Neural cell (in vitro differentiated cells): ENCODE results near the gene PPP2R5A.
"Not testable (repeated sequence)": the region's sequence is repeated elsewhere in the genome, so short reads cannot be mapped to it uniquely, and the experiment has no call there.

ENCODE experiments used
- EP300 ChIP-seq: fragments of 450-650 bp; conservative IDR thresholded peaks from 2 replicates; pipeline ENCODE4 v1.6.1; 2014; ENCODE audit warnings: antibody characterized with exemption, mild to moderate bottlenecking, moderate library complexity; ENCODE audit not compliant: poor library complexity, severe bottlenecking
- EZH2 ChIP-seq: fragments of 200-600, 300-800 bp; shearing (Covaris generic), sonication (generic); IDR thresholded peaks from 2 replicates; pipeline ENCODE4 v1.6.1; 2014; ENCODE audit warnings: antibody characterized with exemption, low read length, borderline replicate concordance, mild to moderate bottlenecking; ENCODE audit not compliant: insufficient read depth, poor library complexity, severe bottlenecking
- MXI1 ChIP-seq: fragments of 450-650 bp; conservative IDR thresholded peaks from 2 replicates; pipeline ENCODE4 v1.6.1; 2014; ENCODE audit warnings: antibody characterized with exemption, mild to moderate bottlenecking; ENCODE audit not compliant: poor library complexity, severe bottlenecking
- POLR2AphosphoS5 ChIP-seq: IDR thresholded peaks from 2 replicates; pipeline ENCODE4 v1.6.1; 2012
- RAD21 ChIP-seq: fragments of 450-650 bp; conservative IDR thresholded peaks from 2 replicates; pipeline ENCODE4 v1.6.1; 2014; ENCODE audit warnings: antibody characterized with exemption, mild to moderate bottlenecking, moderate library complexity
- SMC3 ChIP-seq: fragments of 450-650 bp; conservative IDR thresholded peaks from 2 replicates; pipeline ENCODE4 v1.6.1; 2014; ENCODE audit warnings: antibody characterized with exemption, mild to moderate bottlenecking, moderate library complexity; ENCODE audit not compliant: poor library complexity
- TAF1 ChIP-seq: IDR thresholded peaks from 2 replicates; pipeline ENCODE4 v1.6.1; 2012; ENCODE audit warnings: low read depth
- TF ChIP-seq, protein P1 (sequence below): fragments of 450-650 bp; IDR thresholded peaks from 2 replicates; pipeline ENCODE4 v1.5.1; 2014; ENCODE audit warnings: antibody characterized with exemption, mild to moderate bottlenecking, moderate library complexity; ENCODE audit not compliant: poor library complexity, severe bottlenecking
- TF ChIP-seq, protein P2 (sequence below): IDR thresholded peaks from 2 replicates; pipeline ENCODE4 v1.6.1; 2012; ENCODE audit warnings: borderline replicate concordance

DNA sequence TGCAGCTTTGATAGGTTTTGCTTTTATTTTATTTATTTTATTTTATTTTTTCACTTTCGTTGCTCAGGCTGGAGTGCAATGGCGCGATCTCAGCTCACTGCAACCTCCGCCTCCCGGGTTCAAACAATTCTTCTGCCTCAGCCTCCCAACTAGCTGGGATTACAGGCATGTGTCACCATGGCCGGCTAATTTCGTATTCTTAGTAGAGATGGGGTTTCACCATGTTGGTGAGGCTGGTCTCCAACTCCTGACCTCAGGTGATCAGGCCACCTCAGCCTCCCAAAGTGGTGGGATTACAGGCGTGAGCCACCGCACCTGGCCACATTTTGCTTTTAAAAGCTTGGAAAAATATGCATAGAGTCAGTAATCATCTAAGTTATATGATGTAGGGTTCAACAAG, 2.8 kb downstream of the PPP2R5A start:
- TF ChIP-seq, protein P1, sequence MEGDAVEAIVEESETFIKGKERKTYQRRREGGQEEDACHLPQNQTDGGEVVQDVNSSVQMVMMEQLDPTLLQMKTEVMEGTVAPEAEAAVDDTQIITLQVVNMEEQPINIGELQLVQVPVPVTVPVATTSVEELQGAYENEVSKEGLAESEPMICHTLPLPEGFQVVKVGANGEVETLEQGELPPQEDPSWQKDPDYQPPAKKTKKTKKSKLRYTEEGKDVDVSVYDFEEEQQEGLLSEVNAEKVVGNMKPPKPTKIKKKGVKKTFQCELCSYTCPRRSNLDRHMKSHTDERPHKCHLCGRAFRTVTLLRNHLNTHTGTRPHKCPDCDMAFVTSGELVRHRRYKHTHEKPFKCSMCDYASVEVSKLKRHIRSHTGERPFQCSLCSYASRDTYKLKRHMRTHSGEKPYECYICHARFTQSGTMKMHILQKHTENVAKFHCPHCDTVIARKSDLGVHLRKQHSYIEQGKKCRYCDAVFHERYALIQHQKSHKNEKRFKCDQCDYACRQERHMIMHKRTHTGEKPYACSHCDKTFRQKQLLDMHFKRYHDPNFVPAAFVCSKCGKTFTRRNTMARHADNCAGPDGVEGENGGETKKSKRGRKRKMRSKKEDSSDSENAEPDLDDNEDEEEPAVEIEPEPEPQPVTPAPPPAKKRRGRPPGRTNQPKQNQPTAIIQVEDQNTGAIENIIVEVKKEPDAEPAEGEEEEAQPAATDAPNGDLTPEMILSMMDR: not testable (repeated sequence)
- TF ChIP-seq POLR2AphosphoS5, EZH2, MXI1, EP300, TAF1, SMC3, RAD21: not testable (repeated sequence)
- TF ChIP-seq, protein P2, sequence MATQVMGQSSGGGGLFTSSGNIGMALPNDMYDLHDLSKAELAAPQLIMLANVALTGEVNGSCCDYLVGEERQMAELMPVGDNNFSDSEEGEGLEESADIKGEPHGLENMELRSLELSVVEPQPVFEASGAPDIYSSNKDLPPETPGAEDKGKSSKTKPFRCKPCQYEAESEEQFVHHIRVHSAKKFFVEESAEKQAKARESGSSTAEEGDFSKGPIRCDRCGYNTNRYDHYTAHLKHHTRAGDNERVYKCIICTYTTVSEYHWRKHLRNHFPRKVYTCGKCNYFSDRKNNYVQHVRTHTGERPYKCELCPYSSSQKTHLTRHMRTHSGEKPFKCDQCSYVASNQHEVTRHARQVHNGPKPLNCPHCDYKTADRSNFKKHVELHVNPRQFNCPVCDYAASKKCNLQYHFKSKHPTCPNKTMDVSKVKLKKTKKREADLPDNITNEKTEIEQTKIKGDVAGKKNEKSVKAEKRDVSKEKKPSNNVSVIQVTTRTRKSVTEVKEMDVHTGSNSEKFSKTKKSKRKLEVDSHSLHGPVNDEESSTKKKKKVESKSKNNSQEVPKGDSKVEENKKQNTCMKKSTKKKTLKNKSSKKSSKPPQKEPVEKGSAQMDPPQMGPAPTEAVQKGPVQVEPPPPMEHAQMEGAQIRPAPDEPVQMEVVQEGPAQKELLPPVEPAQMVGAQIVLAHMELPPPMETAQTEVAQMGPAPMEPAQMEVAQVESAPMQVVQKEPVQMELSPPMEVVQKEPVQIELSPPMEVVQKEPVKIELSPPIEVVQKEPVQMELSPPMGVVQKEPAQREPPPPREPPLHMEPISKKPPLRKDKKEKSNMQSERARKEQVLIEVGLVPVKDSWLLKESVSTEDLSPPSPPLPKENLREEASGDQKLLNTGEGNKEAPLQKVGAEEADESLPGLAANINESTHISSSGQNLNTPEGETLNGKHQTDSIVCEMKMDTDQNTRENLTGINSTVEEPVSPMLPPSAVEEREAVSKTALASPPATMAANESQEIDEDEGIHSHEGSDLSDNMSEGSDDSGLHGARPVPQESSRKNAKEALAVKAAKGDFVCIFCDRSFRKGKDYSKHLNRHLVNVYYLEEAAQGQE: not testable (repeated sequence)
